ENCODE measurements around the gene RTN4RL1.

Gene RTN4RL1

DNA sequence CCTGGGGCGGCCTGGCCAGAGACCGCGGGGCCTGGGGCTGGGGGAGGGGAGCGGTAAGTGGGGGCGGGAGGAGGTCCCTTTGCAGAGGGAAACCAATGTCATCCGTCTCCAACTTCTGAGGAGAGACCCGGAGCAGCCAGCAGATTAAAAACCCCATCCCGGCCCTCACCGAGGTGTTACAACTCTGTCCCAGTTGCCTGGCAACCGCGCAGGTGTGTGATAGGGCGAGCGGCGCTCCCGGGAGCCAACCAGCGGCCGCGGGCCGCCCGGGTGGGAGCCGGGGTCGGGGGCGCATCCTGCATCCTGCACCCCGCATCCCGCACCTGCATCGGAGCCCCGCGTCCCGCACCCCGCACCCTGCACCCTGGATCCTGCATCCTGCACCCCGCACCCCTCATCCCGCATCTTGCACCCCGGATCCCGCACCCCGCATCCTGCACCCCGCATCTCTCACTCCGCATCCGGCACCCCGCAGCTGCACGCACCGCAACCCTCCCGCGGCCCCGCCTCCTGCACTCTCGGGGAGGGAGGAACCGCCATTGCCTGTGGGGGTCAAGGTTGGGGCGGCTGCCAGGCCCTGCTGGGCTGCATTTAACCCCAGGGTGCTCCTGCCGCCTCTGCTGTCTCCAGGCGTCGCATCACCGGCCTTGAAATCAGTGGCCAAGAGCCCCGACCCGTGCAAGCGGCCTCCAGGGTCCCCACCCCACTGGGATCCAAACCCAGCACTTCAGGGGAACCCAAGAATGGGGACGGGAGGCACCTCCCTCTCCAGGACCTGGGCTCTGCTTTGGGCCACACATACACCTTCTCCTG is 47.3 kb downstream of the RTN4RL1 start:
- DNase-seq (ENCODE audit: low read depth) = no peak

DNA sequence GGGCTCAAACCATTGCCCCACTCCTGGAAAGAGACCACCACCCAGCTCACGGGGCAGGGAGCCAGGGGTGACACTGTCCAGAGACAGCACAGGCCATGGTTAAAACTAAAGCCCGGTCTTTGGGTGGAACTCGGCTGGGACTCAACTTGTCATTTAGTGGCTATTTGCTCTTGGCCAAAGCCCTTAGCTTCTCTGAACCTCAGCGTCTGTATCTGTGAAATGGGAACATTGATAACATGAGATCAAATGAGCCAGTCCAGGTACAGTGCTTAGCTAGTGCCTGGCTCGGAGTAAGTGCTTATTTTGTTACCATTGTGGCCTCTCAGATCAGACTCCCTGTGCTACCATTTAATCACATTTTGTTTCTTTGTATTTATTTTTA is 48.5 kb downstream of the RTN4RL1 start:
- DNase-seq (ENCODE audit: low read depth) = no peak

DNA sequence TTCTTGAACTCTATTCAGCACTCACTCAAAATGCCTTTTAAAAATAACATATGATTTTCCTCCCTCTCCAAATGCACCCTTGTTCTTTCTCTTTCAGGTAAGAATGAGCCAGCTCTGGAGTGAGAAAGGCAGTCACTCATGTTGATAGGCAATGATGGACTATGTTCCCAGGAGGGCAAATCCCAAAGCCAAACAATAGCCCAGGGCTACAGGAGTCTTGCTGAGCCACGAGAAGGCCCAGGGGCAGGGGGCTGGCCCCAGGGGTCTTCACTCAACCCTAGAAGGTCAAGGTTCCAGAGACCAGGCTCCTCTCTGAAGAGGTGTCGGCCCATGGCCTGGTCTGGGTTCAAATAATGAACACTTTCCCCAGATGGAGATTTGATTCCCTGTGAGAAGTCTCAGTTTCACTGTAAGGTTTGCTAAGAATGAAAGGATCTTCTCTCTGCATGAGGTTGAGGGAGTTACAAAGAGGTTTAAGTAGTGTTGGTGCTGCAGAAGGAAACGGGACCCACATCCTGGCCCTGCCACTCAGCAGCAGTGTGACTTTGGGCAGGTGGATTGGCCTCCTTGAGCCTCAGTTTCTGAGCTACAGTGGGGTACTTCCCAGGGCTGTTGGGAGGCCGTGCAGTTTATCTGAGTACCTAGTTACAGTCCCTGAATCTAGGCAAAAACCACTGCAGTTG is 49.0 kb downstream of the RTN4RL1 start:
- DNase-seq (ENCODE audit: low read depth) = no peak

DNA sequence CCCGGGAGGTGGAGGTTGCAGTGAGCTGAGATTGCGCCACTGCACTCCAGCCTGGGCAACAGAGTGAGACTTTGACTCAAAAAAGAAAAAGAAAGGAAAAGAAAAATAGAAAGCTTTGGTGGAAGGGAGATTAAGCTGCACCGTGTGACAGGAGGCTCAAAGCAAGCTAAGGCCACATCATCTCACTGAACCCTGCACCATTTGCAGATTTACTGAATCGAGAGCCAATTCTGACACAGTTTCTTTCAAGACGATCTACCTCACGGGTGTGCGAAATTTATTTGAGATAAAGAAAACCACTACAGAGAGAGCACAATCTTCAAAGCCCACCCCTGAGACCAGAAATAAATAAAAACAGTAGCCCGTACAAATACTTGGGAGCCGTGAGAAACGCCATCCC is 49.6 kb downstream of the RTN4RL1 start:
- DNase-seq (ENCODE audit: low read depth) = no peak

DNA sequence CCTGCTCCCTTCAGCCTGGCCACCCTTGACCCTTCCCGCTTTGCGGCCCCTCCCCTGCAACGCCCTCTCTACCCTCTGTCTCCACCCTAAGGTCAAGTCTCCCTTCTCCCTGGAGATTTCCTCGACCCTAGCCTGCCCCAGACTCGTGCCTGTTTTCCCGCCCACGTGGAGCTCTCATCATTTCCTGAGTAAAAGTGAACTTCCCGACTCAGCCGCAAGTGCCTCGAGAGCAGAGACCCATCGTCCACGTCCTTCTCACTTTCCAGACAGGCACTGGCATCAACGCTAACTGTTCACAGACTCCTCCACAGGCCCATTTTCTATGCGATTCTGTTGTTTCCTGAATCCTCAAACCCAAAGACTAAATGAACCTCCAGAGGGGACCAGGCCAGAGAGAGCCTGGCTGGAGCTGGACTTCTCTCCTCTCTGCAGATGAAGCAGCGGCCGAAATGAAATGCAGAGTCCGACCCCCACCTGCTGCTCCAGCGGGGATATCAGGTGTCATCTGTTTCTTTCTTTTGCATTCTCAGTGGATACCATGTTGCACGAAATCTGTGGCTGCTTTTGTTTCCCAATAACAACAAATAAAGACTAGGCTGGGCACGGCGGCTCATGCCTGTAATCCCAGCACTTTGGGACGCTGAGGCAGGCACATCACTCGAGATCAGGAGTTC is 52.5 kb downstream of the RTN4RL1 start:
- no peak for DNase-seq (ENCODE audit: low read depth)

DNA sequence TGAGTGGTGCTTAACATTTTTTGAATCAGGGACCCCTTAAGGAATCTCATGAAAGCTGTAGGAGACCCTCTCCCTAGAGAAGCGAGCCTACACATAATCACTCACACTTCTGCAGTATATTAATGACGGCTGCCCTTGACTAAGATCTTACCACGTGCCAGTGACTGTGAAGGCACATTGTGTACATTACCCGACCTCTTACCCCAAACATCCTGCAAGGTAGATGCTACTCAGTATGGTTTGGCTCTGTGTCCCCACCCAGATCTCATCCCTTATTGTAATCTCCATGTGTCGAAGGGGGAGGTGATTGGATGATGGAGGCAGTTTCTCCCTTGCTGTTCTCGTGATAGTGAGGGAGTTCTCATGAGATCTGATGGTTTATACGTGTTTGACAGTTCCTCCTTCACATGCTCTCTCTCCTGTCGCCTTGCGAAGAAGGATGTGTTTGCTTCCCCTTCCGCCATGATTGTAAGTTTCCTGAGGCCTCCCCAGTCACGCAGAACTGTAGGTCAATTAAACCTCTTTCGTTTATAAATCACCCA is 54.2 kb downstream of the RTN4RL1 start:
- DNase-seq (ENCODE audit: low read depth) = no peak

DNA sequence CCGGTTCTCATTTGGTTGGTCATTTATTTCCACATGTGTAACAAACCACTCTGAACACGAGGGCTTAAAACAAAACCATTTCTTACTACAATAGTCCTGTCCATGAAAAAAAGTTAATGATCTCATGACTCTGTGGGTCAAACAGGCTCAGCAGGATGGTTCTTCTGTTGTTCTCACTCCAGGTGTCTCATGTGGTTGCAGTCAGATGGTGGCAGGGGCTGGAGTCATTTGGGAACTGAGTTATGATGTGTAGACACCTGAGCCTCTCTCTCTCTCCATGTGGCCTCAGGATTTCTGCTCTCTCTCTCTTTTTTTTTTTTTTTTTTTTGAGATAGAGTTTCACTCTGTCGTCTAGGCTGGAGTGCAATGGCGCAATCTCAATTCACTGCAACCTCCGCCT is 55.4 kb downstream of the RTN4RL1 start:
- no peak for DNase-seq (ENCODE audit: low read depth)

DNA sequence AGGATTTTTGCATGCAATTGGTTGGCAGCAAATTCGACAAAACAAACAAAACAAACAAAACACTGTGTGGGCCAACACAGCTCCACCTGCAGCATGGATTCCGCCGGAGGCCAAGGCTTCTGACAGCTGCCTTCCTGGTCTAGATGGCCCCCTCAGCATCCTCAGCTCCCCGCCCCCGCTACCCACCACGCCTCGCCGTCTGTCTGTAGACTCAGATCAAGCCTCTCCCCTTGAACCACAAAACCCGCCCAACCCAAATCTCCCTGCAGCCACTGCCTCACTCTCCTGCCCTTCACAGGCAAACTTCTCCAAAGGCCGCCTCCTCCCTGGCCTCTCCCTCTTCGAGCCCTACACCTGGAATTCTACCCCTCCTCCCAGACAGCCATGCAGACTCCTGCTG is 57.9 kb downstream of the RTN4RL1 start:
- DNase-seq (ENCODE audit: low read depth) = no peak

DNA sequence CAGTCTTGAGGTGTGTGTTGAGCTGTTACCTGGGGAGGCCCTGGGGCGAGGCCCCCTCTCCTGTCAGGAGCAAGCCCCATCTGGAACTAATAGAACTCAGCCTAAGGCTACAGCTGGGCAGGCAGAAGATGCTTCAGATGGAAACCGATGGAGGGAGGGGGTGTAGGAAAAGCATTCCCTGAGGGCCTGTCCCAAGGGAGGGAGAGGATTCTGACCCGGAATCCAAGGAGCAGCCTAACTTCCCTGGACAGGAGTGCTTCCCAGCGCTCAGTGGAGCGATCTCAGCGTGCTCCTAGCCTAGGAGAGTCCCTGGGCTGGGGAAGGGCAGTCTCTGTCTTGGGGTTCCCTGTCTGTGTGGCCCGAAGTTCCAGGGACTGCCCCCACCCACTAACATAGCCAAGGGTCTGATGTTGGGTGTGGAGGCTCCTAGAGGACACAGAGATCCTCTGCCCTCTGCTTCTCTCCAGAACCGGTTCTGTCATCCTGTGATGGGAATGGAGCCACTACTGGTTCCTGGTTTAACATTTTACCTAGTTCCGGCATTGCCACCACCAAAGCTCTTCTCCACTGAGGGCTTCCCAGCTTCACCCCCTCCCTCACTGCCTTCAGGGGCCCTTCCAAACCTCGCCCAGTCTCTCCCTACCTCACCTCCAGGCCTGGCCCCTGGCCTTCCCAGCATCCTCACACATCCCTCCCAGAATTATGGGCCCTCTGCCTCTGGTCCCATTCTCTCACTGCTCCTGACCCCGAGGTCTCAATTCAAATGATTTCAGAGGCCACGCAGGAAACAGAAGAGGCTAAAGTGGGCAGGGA is 58.7 kb downstream of the RTN4RL1 start:
- DNase-seq (ENCODE audit: low read depth) = no peak

DNA sequence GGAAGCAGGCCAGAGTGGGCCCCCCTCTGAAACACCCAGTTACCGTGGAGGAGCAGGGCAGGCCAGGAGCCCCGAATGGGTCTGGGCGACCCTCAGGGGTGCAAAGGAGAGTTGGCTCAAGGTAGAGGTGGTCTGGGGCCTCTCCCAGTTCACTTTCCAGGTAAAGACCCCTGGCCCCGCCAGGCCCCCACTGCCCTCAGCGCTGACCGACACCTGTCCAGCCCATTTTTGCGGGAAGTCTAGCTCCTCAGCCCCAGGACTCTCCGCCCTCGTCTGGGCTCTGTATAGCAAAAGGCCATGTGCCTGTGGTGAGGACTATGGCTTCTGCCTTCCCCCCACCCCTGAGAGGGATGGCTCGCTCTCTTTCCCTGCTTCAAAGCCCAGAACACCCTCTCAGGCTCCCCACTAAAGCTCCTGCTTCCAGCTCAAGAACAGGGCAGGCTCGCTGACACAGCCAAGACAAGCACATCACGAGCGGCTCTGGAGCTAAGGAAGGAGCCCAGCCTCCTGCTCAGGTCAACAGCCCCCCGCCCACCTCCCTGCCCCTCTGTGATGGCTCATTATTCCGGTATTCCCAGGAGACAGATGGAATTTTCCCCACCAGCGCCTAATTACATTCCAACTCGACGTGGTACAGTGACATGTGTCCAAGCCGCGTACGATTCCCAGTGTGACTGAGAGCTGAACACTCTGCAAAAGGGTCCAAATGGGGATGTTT is 59.4 kb downstream of the RTN4RL1 start:
- no peak for DNase-seq (ENCODE audit: low read depth)

DNA sequence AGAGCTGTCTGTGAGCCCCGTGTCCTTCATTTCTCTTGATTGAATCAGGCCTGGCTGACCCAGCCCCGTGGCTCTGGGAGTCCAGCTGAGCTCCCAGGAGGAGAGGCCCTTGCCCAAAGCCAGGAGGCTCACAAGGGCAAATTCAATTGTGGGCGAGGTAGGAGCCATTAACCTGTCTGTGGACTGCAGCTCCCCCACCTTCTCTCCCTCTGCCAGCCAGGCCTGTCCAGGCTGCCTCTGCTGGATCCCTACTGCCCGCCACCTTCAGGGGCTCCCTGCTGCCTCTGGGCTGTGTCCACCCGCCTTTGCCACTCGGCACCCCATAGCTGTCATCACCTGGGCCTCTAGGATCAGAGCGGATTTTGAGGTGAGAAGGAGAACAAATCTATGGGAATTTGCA is 61.9 kb downstream of the RTN4RL1 start:
- DNase-seq (ENCODE audit: low read depth) = no peak

DNA sequence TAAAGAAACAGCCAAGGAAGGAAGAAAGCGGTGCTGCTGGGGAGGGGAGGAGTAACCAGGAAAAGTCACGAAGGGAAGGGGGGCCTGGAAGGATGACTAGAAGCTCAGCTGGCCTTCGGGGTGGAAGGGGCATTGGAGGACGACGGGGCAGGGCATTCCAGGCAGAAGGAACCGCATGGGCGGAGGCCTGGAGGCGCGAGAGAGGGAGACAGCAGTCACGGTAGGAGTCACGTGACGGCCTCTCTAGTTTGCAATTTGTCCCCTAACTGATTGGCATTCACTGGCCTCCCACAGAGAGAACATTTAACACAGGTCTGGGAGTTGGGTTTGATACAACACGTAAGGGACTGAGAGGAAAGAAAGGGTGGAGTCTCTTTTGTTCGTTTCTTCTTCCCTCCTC is 63.9 kb downstream of the RTN4RL1 start:
- no peak for DNase-seq (ENCODE audit: low read depth)

DNA sequence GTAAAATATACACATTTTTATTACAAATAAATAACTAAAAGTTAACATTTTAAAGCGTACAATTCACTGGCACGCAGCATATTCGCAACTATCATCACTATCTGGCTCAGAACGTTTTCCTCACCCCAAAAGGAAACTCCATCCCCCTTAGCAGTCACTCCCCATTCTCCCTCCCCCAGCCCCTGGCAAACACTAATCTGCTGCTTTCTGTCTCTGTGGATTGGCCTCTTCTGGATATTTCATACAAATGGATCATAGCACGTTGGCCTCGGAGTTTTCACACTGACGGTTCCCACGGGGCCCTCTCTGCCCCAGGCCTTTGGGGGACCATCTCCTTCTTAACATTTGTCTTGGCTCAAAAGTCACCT is 64.6 kb downstream of the RTN4RL1 start:
- DNase-seq (ENCODE audit: low read depth) = no peak

DNA sequence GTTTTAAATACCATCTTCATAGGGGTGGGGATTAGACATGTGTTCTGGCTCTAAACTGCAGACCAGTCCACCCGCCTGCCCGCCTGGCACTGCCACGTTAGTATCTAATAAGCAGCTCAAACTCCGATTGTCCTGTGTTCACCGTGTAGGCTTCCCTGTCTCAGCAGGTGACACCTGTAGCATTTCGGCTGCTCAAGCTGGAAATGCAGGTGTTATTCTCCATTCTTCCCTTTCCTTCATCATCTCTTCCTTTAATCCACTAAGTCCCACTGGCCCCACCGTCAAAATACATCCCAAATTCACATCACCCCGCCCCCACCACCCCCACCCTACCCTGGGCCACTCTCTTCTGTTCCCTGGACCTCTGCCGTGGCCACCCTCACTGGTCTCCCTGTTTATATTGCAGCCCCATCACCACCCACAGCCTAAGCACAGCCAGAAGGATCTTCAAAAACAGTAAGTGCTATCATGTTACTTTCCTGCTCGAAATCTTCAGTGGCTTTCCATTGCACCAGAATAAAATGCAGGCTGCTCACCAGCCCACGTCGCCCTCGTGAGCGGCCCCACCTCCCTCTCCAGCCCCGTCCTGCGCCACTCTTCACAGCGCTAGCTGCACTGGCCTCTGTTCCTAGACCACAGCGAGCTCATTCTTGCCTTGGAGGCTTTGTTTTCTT is 65.1 kb downstream of the RTN4RL1 start:
- no peak for DNase-seq (ENCODE audit: low read depth)

DNA sequence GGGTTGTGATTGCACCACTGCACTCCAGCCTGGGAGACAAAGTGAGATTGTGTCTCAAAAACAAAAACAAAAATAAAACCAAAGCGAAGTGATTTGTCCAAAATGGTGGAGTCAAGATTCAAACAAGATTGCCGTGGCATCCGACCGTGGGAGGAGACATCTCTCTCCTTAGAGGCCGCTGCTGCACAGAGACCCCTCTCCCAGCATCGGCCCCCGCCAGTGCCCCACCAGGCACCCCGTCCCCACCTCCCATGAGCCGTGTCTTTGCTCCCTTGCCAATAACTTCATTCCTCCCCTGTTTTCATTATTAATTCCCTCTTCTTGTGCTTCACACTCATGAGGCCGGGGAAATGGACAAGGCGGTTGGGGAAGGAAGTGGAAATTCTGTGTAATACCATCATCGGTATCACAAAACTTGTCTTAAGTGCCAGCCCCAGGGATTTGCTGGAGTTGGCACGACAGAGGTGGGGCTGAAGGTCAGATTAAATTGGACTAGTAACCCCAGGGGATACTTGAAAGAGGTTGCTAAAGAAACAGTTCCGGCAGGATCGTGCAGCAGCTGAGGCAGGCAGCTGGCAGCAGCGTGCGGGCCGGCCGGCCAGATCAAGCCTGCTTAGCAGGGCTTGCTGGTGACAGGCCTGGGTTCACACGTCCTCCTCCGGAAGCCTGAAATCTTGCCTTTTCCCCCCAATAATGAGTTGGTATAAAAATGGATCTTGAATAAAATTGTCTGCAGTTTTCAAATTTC is 66.8 kb downstream of the RTN4RL1 start:
- DNase-seq (ENCODE audit: low read depth) = no peak

DNA sequence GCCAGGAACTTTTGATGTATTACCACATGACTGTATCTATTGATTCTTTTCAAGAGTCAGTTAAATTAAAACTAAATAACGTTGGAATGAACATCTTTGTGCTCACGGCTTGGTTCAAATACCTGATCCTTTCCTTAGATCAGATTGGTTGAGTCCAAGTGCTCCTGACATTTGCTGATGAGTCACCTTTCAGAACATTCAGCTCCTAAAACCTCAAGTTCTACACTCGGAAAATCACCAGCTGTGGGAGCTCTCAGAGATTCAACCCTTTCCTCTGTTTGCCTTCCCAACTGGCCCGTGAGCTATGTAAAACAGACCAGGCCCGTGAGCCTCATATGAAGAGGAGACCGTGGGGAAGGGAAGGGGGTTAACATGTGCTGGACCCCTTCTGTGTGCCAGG is 68.1 kb downstream of the RTN4RL1 start:
- no peak for DNase-seq (ENCODE audit: low read depth)

DNA sequence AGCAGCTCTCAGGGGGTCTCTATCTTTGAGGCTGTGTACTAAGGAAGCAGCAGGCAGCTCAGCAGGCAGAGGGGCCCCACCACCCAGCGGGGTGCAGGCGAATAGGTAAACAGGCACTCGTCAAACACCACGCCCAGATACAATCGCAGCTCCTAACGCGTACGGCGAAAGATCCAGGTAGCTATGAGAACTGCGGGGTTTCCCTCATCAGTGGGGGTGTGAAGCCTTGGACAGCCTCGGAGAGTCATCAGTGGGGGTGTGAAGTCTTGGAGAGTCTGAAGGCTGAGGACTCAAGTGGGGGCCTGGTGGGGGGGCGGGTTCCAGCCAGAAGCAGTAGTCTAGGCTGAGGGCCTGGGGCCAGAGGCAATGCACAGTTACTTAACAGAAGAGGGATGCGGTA is 69.0 kb downstream of the RTN4RL1 start:
- DNase-seq (ENCODE audit: low read depth) = no peak

DNA sequence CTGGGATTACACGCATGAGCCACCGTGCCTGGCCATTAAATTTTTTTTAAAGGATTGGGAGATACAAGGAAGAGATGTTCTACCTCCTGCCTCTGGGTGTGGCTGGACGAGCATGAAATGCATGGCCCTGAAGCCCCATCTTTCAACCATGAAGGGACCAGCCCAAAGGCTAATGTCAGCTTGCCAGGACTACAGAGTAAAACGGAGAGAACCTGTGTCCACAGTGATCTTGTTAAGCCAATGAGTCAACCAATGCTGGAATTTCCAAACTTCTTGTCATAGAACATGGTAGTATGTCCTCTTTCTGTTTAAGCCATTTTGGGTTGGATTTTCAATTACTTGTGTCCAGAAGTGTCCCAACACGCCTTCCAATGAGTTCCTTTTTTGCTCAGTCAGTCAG is 71.3 kb downstream of the RTN4RL1 start:
- no peak for DNase-seq (ENCODE audit: low read depth)

DNA sequence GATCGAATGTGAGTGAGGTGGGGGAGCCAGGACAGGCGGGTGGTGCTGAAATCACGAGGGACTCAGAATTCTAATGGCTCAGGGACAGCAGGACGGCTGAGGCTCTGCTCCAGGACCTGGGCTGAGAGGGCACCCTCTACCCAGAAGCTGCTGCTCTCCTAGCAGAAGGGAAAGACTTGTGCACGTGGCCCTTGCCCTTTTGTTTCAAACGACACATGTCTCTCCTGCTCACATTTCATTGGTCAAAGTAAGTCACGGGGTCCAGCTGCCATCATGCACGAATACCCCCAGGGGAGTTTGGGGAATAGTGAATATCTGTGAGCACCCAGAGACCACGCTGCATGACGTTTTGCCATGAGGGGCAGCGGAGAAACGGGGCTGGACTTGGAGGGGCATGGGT is 73.2 kb downstream of the RTN4RL1 start:
- DNase-seq (ENCODE audit: low read depth) = no peak

DNA sequence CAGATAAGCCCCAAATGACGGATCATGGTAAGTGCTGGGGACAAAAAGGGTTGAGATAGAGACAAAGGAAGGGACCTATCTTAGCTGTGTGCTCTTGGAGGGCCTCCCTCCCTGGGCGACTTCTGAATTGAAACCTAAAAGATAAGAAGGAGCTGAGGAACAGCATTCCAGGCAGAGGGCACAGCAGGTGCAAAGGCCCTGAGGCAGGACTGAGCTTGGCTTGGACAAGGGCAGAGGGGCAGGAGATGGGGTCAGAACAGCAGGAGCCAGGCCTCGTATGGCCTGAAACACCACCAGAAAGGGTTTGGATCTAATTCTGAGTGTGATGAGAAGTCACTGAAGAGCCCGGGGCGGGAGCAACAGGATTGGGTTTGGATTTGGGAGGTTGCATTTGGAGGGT is 75.4 kb downstream of the RTN4RL1 start:
- no peak for DNase-seq (ENCODE audit: low read depth)
